ENCODE data around the gene TMEM141. TPM values are rescaled to one million over a fixed set of nuclear protein-coding genes. Genes with fewer than 3 reads are reported as not detected.
"Not testable (repeated sequence)": the region's sequence is repeated elsewhere in the genome, so short reads cannot be mapped to it uniquely, and the experiment has no call there.

TMEM141 gene
- total RNA-seq, 1 donor from 2014 or later, result 64.4 TPM

GRCh38 chr9:136786451-136786850, 4.7 kb upstream of the TMEM141 start:
- intact Hi-C loops (cut with DNase I), result loop anchor here (5.0 kb wide), 1 partner anchor 246 kb away; the partner anchor contains the start of gene FUT7
- DNase-seq, result peak; percentile 50
- TF ChIP-seq CTCF (IDR thresholded peaks at IDR 0.05), result no peak
- H3K27ac ChIP-seq, result no peak overlapping the region
- H3K4me3 ChIP-seq, result no peak overlapping the region
- H3K4me1 ChIP-seq, result peaks cover 11% of the 10 kb centered on the region
- no peaks in the 10 kb centered on the region for H3K9me3 ChIP-seq
- no peaks in the 10 kb centered on the region for H3K27me3 ChIP-seq
- ATAC-seq, result no peak
- H3K36me3 ChIP-seq, result no peaks in the 10 kb centered on the region

- DNase-seq, H3K36me3 ChIP-seq, H3K9me3 ChIP-seq, H3K27ac ChIP-seq, ATAC-seq, H3K4me3 ChIP-seq, H3K27me3 ChIP-seq: not testable (repeated sequence)
- peaks cover 17% of the 10 kb centered on the region for H3K4me1 ChIP-seq
- intact Hi-C loops (cut with DNase I), result loop anchor here (5.0 kb wide), 1 partner anchor 245 kb away; the partner anchor contains the start of gene FUT7
These were observed 4.2 kb upstream of the TMEM141 start for GRCh38 chr9:136786983-136787382.

- H3K27me3 ChIP-seq, result no peaks in the 10 kb centered on the region
- no peaks in the 10 kb centered on the region for H3K9me3 ChIP-seq
- no peak for DNase-seq
- H3K36me3 ChIP-seq, result no peaks in the 10 kb centered on the region
- H3K4me1 ChIP-seq, result peaks cover 22% of the 10 kb centered on the region
- peak; percentile 87 for TF ChIP-seq CTCF (IDR thresholded peaks at IDR 0.05)
- no peak for ATAC-seq
- H3K27ac ChIP-seq, result no peak overlapping the region
- H3K4me3 ChIP-seq, result no peak overlapping the region
- intact Hi-C loops (cut with DNase I), result loop anchor here (5.0 kb wide), 1 partner anchor 244 kb away; the partner anchor contains the start of gene FUT7
These were observed 3.3 kb upstream of the TMEM141 start for GRCh38 chr9:136787690-136788400.

- not testable (repeated sequence) for ATAC-seq, H3K4me3 ChIP-seq, H3K36me3 ChIP-seq, H3K27ac ChIP-seq, DNase-seq, H3K27me3 ChIP-seq, H3K9me3 ChIP-seq
- peaks cover 22% of the 10 kb centered on the region for H3K4me1 ChIP-seq
- intact Hi-C loops (cut with DNase I), result loop anchor here (5.0 kb wide), 1 partner anchor 243 kb away; the partner anchor contains the start of gene FUT7
These were observed 2.3 kb upstream of the TMEM141 start for GRCh38 chr9:136788644-136789522.

- Histone ChIP-seq H3K27me3 (no peaks in the 10 kb centered on the region), H3K4me3 (no peak overlapping the region), H3K36me3 (no peaks in the 10 kb centered on the region), H3K27ac (no peak overlapping the region), H3K4me1 (peaks cover 22% of the 10 kb centered on the region), H3K9me3 (no peaks in the 10 kb centered on the region)
- no peak for TF ChIP-seq CTCF (IDR thresholded peaks at IDR 0.05)
- no peak for DNase-seq
- intact Hi-C loops (cut with DNase I), result loop anchor here (5.0 kb wide), 1 partner anchor 243 kb away; the partner anchor contains the start of gene FUT7
- no peak for ATAC-seq
These were observed 1.6 kb upstream of the TMEM141 start for GRCh38 chr9:136789523-136789937.

- peak; percentile 93 for TF ChIP-seq CTCF (IDR thresholded peaks at IDR 0.05)
- peak overlapping the region; percentile 91 for H3K4me3 ChIP-seq
- H3K4me1 ChIP-seq, result peaks cover 22% of the 10 kb centered on the region
- intact Hi-C loops (cut with DNase I), result no loop called here
- DNase-seq (peak; percentile 89), ATAC-seq (peak; percentile 46)
- H3K27ac ChIP-seq, result peak overlapping the region; percentile 96
- no peaks in the 10 kb centered on the region for H3K9me3 ChIP-seq
- no peaks in the 10 kb centered on the region for H3K36me3 ChIP-seq
- H3K27me3 ChIP-seq, result no peaks in the 10 kb centered on the region
These were observed 552 bp downstream of the TMEM141 start for GRCh38 chr9:136791516-136792276.

All from upper lobe of right lung (tissue), 1 donor.